Measurements from ENCODE around the gene OBP2A. TPM values are rescaled to one million over a fixed set of nuclear protein-coding genes. Genes with fewer than 3 reads are reported as not detected.

OBP2A gene
- total and polyA plus RNA-seq, 8 donors, result not detected

DNA sequence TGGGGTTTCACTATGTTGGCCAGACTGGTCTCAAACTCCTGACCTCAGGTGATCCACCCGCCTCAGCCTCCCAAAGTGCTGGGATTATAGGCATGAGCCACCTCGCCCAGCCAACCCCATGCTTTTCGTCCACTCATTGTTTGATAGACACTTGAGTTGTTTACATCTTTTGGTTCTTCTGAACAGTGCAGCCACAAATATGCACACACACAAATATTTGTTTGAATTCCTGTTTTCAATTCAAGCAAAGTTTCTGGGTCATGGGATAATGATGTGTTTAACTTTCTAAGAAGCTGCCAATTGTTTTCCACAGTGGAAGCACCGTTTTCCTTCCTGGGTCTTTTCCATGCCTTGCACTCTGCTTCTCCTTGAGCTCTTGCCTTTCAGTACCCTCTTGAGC lies 8.8 kb downstream of the OBP2A start:
- 41 to 56% methylated on average over 4 of the region's 4 CpGs for WGBS, 2 donors
- no peak for FAIRE-seq
- no peak overlapping the region for H3K27ac ChIP-seq

DNA sequence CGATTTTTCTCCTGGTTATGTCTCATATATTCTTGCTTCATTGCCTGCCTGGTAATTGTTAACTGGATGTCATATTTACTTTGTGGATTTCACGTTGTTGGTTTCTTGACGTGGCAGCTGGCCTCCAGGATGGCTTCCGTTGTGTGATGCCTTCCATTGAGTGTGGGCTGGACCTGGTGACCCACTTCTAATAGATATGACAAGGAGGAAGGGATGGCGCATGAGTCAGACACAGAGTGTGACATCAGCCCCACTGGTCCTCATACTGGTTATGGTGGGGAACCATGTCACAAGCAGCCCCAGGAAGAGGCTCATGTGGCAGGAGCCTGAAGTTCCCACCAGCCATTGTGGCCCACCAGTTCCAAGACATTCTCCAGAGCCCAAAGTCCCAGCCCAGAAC lies 9.3 kb downstream of the OBP2A start:
- no peaks in the 10 kb centered on the region for H3K9me3 ChIP-seq
- no peak overlapping the region for H3K27ac ChIP-seq
- no peak overlapping the region for H3K4me3 ChIP-seq
- no peak for FAIRE-seq
- no peak for DNase-seq
- intact Hi-C loops (cut with DNase I), result loop anchor here in 1 of 3 donors (10.0 kb wide), 1 partner anchor 60 kb away; a partner anchor contains a TSS
- peaks cover 0 to 6% (median 0%) of the 10 kb centered on the region in 4 donors for H3K27me3 ChIP-seq
- no peaks in the 10 kb centered on the region for H3K4me1 ChIP-seq
- TF ChIP-seq, protein P1, sequence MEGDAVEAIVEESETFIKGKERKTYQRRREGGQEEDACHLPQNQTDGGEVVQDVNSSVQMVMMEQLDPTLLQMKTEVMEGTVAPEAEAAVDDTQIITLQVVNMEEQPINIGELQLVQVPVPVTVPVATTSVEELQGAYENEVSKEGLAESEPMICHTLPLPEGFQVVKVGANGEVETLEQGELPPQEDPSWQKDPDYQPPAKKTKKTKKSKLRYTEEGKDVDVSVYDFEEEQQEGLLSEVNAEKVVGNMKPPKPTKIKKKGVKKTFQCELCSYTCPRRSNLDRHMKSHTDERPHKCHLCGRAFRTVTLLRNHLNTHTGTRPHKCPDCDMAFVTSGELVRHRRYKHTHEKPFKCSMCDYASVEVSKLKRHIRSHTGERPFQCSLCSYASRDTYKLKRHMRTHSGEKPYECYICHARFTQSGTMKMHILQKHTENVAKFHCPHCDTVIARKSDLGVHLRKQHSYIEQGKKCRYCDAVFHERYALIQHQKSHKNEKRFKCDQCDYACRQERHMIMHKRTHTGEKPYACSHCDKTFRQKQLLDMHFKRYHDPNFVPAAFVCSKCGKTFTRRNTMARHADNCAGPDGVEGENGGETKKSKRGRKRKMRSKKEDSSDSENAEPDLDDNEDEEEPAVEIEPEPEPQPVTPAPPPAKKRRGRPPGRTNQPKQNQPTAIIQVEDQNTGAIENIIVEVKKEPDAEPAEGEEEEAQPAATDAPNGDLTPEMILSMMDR (IDR thresholded peaks at IDR 0.05), result no peak
- 36 to 48% methylated on average over 5 of the region's 5 CpGs for WGBS, 2 donors
- no peaks in the 10 kb centered on the region for H3K36me3 ChIP-seq
- ATAC-seq, result no peak

More for the DNA sequence above, 8.8 kb downstream of the OBP2A start:
- H3K27me3 ChIP-seq, result peaks cover 0 to 4% (median 0%) of the 10 kb centered on the region in 4 donors
- intact Hi-C loops (cut with DNase I), result loop anchor here in 1 of 3 donors (10.0 kb wide), 1 partner anchor 60 kb away; a partner anchor contains a TSS
- no peak overlapping the region for H3K4me3 ChIP-seq
- ATAC-seq (no peak), DNase-seq (no peak)
- no peaks in the 10 kb centered on the region for H3K9me3 ChIP-seq
- no peaks in the 10 kb centered on the region for H3K4me1 ChIP-seq
- TF ChIP-seq, protein P1 (IDR thresholded peaks at IDR 0.05), result no peak
- H3K36me3 ChIP-seq, result no peaks in the 10 kb centered on the region

DNA sequence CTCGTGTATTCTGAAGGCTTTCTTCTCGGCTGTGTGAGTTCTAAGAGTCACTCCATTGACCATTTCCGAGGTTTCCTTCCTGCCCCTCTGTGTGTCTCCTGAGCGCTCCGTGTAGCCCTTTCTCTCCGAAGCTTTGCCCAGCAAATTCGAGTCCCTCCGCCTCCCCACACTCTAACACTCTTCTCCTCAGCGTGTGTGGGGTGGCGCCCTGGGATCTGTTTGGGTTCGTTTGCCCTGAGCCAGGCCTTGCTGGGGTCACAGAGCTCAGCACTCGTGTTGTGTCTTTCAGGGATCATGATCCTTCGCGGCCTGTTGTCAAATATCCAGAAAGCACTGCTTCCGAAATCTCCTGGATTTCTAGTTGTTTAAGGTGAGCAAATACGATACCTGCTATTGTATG lies 10.0 kb downstream of the OBP2A start:
- FAIRE-seq (no peak), ATAC-seq (no peak), DNase-seq (no peak)
- WGBS, 2 donors, result 59 to 64% methylated on average over 16 of the region's 16 CpGs
- no peaks in the 10 kb centered on the region for H3K4me1 ChIP-seq
- TF ChIP-seq, protein P1 (IDR thresholded peaks at IDR 0.05), result no peak
- H3K36me3 ChIP-seq, result no peaks in the 10 kb centered on the region
- H3K27ac ChIP-seq, result no peak overlapping the region
- no peaks in the 10 kb centered on the region for H3K9me3 ChIP-seq
- peaks cover 0 to 6% (median 0%) of the 10 kb centered on the region in 4 donors for H3K27me3 ChIP-seq
- no peak overlapping the region for H3K4me3 ChIP-seq
- intact Hi-C loops (cut with DNase I), result loop anchor here in 1 of 3 donors (10.0 kb wide), 1 partner anchor 59 kb away; a partner anchor contains a TSS

DNA sequence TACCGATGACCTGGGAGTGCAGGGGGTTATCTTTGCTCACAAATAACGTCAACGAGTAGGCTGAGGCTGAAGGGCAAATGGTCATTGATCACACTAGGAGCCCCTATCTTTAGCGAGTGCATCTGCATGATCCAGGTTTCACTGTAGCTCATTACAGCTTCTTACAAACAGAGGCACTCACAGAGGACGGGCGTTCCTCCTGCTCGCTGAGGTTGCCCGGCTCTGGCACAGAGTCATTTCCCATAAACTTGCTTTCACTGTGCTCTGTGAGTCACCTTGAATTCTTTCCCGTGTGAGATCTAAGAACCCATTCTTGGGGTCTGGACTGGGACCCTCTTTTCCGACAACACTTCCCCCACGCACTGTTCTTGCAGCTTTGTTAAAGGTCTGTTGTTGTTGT lies 13.7 kb downstream of the OBP2A start:
- no peaks in the 10 kb centered on the region for H3K4me1 ChIP-seq
- H3K36me3 ChIP-seq, result no peaks in the 10 kb centered on the region
- DNase-seq (no peak), ATAC-seq (no peak), FAIRE-seq (no peak)
- 19 to 26% methylated on average over 11 of the region's 11 CpGs for WGBS, 2 donors
- TF ChIP-seq, protein P1 (IDR thresholded peaks at IDR 0.05), result no peak
- H3K4me3 ChIP-seq, result no peak overlapping the region
- intact Hi-C loops (cut with DNase I), result loop anchor here in 1 of 3 donors (10.0 kb wide), 1 partner anchor 55 kb away; a partner anchor contains a TSS
- peaks cover 0 to 6% (median 0%) of the 10 kb centered on the region in 4 donors for H3K27me3 ChIP-seq
- H3K9me3 ChIP-seq, result no peaks in the 10 kb centered on the region
- no peak overlapping the region for H3K27ac ChIP-seq

DNA sequence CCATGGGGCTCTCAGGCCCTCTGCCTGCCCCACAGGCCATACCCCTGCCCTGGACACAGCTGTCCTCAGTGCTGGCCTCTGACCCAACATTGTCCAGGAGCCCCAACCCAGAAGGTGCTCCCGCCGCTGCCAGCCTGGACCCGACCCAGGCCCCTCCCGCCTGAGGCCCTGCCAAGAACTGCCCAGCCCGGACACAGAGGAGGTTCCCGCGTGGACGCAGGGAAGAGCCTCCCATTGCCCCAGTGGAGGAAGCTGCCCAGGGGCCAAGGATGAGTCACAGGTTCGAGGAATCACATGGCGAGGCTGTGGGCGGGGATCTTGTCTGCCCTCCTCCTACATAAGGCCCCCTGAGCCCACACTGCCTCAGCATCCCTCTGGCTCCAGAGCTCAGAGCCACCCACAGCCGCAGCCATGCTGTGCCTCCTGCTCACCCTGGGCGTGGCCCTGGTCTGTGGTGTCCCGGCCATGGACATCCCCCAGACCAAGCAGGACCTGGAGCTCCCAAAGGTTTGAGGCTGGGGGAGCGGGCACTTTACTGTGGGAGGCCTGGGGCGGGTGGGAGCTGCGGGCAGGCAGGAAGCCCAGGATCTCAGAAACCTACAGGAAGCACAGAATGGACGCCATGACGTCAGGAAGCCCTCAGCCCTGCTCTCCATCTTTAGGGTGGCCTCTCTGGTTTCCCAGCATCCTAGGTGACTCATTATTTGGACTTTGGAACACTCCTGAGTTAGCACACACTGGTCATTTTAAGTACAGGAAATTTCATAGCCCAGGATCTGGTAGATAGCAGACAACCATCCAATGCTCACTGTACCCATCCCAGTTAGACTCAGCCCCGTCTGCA lies 15.7 kb downstream of the OBP2A start, which contains the start of gene PAEP:
Gene PAEP (plus strand): TSS at position 366 of the 844 bp plus-strand sequence.
- Histone ChIP-seq H3K36me3 (no peaks in the 10 kb centered on the region), H3K27ac (no peak within 1 kb of the TSS), H3K4me3 (no peak within 1 kb of the TSS), H3K9me3 (no peaks in the 10 kb centered on the region), H3K4me1 (no peaks in the 10 kb centered on the region), H3K27me3 (peaks cover 0 to 6% (median 0%) of the 10 kb centered on the region in 4 donors)
- DNase-seq, result no peak
- intact Hi-C loops (cut with DNase I), result no loop called here
- WGBS, 2 donors, result 76 to 81% methylated on average over 19 to 20 of the region's 20 CpGs
- TF ChIP-seq, protein P1 (IDR thresholded peaks at IDR 0.05), result no peak
- ATAC-seq, result no peak
- no peak for FAIRE-seq

All from pancreas (tissue), 10 donors.